Left ventricle myocardium inferior (tissue), 1 donor: Measurements from ENCODE around the gene MPHOSPH10. TPM values are rescaled to one million over a fixed set of nuclear protein-coding genes. Genes with fewer than 3 reads are reported as not detected.

Source experiments
- DNase-seq: peaks from one replicate; pipeline ENCODE4 v3.0.0-alpha.2; 2020
- H3K27ac ChIP-seq: fragments of 200-600 bp; replicated peaks from 2 replicates; pipeline ENCODE4 v1.8.0; 2021
- H3K27me3 ChIP-seq: fragments of 200-600 bp; 2 replicates; pipeline ENCODE4 v1.8.0; 2021; ENCODE audit warnings: low read depth
- H3K36me3 ChIP-seq: fragments of 200-600 bp; 2 replicates; pipeline ENCODE4 v1.8.0; 2021
- H3K4me1 ChIP-seq: fragments of 200-600 bp; 2 replicates; pipeline ENCODE4 v1.8.0; 2021
- H3K4me3 ChIP-seq: fragments of 200-600 bp; 2 replicates; pipeline ENCODE4 v1.8.0; 2021; ENCODE audit warnings: mild to moderate bottlenecking, moderate library complexity
- H3K9me3 ChIP-seq: fragments of 200-600 bp; replicated peaks from 2 replicates; pipeline ENCODE4 v1.8.0; 2021
- CTCF ChIP-seq: fragments of 200-600 bp; IDR thresholded peaks from 2 replicates; pipeline ENCODE4 v1.8.0; 2021; ENCODE audit warnings: antibody characterized with exemption, mild to moderate bottlenecking, borderline replicate concordance
- intact Hi-C: fragments of 100-400 bp; cut with micrococcal nuclease; formaldehyde crosslinking; loops from one replicate; pipeline ENCODE4 v1.11.0; 2022
- total RNA-seq: library from RNA; stranded (reverse); fragmentation: NEBNext Ultra II Directional; extraction: Animal tissue kit (Norgen Biotek cat#: 25700); gene quantifications from one replicate; pipeline ENCODE4 v1.2.1, GENCODE V29; 2021
- donor health status: DM: no; HTN: yes; CAD: no; lungs with severe emphysema.

MPHOSPH10 gene
- total RNA-seq, 1 donor from 2014 or later: 20.7 TPM

DNA sequence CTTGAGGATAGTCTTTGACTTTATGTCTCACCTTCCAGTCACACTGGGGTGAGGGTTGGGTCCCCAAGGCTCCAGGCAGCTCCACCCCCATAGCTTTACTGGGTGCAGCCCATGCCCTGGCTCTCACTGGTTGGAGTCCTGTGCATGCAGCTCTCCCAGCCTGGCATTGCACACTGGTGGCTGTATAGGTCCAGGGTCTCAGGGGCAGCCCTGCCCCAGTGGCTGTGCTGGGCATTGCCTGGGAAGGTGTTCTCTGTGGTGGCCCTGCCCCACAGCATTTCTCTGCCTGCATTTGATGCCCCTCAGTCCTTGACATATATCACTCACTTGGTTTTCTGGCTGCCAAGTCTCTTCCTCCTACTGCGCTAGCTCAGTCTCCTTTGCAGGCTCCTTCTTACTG is 21.2 kb downstream of the MPHOSPH10 start:
- Histone ChIP-seq H3K27me3 (no peaks in the 10 kb centered on the region), H3K4me1 (peaks cover 37% of the 10 kb centered on the region), H3K27ac (no peak overlapping the region), H3K9me3 (no peaks in the 10 kb centered on the region), H3K4me3 (no peak overlapping the region), H3K36me3 (peaks cover 43% of the 10 kb centered on the region)
- intact Hi-C loops: no loop called here
- TF ChIP-seq CTCF: no peak
- no peak for DNase-seq

GRCh38 chr2:71153585-71154224 is 23.3 kb downstream of the MPHOSPH10 start:
- Histone ChIP-seq H3K9me3 (no peaks in the 10 kb centered on the region), H3K4me3 (no peak overlapping the region), H3K36me3 (peaks cover 22% of the 10 kb centered on the region), H3K27ac (no peak overlapping the region), H3K27me3 (no peaks in the 10 kb centered on the region), H3K4me1 (peaks cover 30% of the 10 kb centered on the region)
- TF ChIP-seq CTCF: no peak
- intact Hi-C loops: no loop called here
- DNase-seq: no peak

DNA sequence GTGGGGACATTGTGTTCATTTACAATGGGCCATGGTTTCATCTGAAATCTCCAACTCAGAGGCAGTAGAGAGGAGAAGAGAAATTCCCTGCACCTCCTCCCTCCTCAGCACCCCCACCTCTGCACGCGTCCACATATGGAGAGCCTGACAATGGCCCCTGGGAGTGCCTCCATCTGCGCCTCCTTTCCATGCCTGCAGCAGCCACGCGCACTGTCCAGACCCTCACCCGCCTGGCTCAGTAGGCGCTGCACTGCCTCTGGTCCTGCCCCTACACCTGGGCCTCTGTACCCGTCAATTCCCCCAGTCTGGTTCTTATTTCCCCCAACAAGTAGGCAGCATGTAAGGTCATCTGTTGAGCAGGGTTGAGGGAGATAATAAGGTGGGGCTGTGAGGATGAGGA is 23.8 kb downstream of the MPHOSPH10 start:
- TF ChIP-seq CTCF: no peak
- intact Hi-C loops: no loop called here
- no peak overlapping the region for H3K4me3 ChIP-seq

DNA sequence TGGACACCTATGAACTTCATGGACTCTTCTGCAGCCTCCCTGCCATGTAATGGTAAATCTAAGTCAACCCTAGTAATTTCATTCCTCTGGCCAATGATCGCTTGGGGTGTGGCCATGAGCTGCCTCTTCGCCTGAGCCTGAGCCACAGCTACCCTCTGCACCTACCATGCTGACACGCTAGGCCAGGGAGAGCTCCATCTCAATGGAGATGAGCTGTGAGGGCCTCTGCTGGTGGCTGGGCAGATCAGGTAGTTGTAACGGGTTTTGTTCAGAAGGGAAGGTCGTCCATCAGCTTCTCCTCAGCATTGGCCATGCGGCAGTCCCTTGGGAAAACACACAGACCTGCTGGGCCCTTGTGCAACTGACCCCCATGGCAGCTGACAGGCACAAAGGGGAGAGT is 24.4 kb downstream of the MPHOSPH10 start:
- Histone ChIP-seq H3K4me1 (peaks cover 21% of the 10 kb centered on the region), H3K4me3 (no peak overlapping the region), H3K27ac (no peak overlapping the region), H3K27me3 (no peaks in the 10 kb centered on the region), H3K36me3 (peaks cover 11% of the 10 kb centered on the region), H3K9me3 (no peaks in the 10 kb centered on the region)
- no peak for TF ChIP-seq CTCF
- no peak for DNase-seq
- intact Hi-C loops: no loop called here

More for the DNA sequence above, 23.8 kb downstream of the MPHOSPH10 start:
- Histone ChIP-seq H3K36me3 (peaks cover 17% of the 10 kb centered on the region), H3K27ac (no peak overlapping the region), H3K4me1 (peaks cover 24% of the 10 kb centered on the region), H3K9me3 (no peaks in the 10 kb centered on the region), H3K27me3 (no peaks in the 10 kb centered on the region)
- DNase-seq: no peak

DNA sequence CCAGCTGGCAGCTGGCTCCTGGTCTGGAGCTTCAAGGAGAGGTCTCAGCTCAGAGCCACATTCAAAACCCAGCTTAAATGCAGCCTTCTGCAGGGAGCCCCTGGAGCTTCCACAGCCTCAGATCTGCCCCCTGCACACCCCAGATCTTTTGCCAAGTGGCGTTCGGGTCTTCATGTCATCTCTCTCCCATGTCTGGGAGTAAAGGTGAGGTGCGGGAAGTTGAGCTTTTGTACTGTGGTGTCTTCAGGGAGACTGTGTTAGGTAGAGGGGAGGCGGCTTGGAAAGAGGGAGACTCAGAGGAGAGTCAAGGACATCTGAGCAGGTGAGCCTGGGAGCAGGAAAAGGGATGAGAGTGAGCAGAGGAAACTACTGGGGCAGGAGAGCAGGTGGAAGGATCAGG is 25.4 kb downstream of the MPHOSPH10 start:
- Histone ChIP-seq H3K36me3 (peaks cover 2% of the 10 kb centered on the region), H3K27ac (no peak overlapping the region), H3K4me1 (peaks cover 12% of the 10 kb centered on the region), H3K4me3 (no peak overlapping the region), H3K27me3 (no peaks in the 10 kb centered on the region), H3K9me3 (no peaks in the 10 kb centered on the region)
- no peak for TF ChIP-seq CTCF
- intact Hi-C loops: no loop called here
- DNase-seq: no peak
